HL-60 (cell line): ENCODE results near the gene OR10A4.

ENCODE experiments used
- GABPA ChIP-seq: IDR thresholded peaks from 2 replicates; pipeline ENCODE4 v1.6.1; 2012; ENCODE audit warnings: low read depth
- POLR2AphosphoS5 ChIP-seq: IDR thresholded peaks from 2 replicates; pipeline ENCODE4 v1.6.1; 2012; ENCODE audit warnings: low read depth
- REST ChIP-seq: IDR thresholded peaks from 2 replicates; pipeline ENCODE4 v1.6.1; 2012; ENCODE audit warnings: low read depth; ENCODE audit not compliant: insufficient replicate concordance
- SPI1 ChIP-seq: IDR thresholded peaks from 2 replicates; pipeline ENCODE4 v1.6.1; 2012; ENCODE audit warnings: low read depth, mild to moderate bottlenecking, borderline replicate concordance
- TF ChIP-seq, protein P1 (sequence below): IDR thresholded peaks from one replicate; pipeline ENCODE4 v1.5.1; 2011; ENCODE audit warnings: low read length, control low read depth, inconsistent platforms; ENCODE audit not compliant: insufficient read depth

DNA sequence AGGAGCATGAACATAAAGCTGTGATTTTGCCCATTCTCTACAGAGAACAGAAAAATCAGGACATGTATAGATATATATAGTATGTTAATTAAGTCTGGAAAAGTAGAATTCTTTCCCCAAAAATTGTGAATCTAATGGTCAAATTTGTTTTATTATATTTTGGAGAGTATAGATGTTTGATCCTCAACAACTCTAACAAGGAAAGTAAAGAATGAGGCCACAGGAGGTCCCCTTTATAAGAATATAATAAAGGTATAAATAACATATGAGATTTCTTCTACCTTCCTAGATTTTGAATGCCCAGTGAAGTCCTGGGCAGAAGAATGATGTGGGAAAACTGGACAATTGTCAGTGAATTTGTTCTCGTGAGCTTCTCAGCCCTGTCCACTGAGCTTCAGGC is at the start of gene OR10A4:
- TF ChIP-seq POLR2AphosphoS5 (no peak), GABPA (no peak), REST (no peak), SPI1 (no peak)
- TF ChIP-seq, protein P1, sequence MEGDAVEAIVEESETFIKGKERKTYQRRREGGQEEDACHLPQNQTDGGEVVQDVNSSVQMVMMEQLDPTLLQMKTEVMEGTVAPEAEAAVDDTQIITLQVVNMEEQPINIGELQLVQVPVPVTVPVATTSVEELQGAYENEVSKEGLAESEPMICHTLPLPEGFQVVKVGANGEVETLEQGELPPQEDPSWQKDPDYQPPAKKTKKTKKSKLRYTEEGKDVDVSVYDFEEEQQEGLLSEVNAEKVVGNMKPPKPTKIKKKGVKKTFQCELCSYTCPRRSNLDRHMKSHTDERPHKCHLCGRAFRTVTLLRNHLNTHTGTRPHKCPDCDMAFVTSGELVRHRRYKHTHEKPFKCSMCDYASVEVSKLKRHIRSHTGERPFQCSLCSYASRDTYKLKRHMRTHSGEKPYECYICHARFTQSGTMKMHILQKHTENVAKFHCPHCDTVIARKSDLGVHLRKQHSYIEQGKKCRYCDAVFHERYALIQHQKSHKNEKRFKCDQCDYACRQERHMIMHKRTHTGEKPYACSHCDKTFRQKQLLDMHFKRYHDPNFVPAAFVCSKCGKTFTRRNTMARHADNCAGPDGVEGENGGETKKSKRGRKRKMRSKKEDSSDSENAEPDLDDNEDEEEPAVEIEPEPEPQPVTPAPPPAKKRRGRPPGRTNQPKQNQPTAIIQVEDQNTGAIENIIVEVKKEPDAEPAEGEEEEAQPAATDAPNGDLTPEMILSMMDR = no peak
